Measurements from ENCODE around the gene TMEM8B.
A peak's percentile ranks its signal among the peaks of the same experiment; 100 is the strongest.

The TMEM8B gene

DNA sequence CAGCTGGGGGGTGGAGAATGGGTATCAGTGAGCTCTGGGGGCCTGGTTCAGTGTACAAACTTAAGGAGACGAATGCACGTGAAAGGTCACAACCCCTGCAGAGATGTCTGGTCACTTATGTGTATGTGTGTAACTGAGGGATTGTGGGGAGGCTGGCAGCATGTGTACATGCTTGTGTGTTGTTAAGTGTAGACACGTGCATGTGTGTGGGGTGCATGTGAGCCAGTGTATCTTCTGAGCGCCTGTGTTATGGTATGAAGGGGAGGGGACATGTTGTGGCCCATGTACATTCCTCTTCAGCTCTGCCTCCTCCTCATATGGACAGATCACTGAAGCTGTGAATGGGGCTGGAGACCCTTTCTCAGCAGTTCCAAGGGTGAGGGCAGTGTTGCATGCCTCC lies 2.0 kb downstream of the TMEM8B start:
- no peak overlapping the region for H3K4me3 ChIP-seq (ENCODE audit: low read length)
- TF ChIP-seq, protein P1, sequence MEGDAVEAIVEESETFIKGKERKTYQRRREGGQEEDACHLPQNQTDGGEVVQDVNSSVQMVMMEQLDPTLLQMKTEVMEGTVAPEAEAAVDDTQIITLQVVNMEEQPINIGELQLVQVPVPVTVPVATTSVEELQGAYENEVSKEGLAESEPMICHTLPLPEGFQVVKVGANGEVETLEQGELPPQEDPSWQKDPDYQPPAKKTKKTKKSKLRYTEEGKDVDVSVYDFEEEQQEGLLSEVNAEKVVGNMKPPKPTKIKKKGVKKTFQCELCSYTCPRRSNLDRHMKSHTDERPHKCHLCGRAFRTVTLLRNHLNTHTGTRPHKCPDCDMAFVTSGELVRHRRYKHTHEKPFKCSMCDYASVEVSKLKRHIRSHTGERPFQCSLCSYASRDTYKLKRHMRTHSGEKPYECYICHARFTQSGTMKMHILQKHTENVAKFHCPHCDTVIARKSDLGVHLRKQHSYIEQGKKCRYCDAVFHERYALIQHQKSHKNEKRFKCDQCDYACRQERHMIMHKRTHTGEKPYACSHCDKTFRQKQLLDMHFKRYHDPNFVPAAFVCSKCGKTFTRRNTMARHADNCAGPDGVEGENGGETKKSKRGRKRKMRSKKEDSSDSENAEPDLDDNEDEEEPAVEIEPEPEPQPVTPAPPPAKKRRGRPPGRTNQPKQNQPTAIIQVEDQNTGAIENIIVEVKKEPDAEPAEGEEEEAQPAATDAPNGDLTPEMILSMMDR (conservative IDR thresholded peaks at IDR 0.05; ENCODE audit: low read depth, low read length): no peak
- DNase-seq (ENCODE audit: low read depth): no peak

DNA sequence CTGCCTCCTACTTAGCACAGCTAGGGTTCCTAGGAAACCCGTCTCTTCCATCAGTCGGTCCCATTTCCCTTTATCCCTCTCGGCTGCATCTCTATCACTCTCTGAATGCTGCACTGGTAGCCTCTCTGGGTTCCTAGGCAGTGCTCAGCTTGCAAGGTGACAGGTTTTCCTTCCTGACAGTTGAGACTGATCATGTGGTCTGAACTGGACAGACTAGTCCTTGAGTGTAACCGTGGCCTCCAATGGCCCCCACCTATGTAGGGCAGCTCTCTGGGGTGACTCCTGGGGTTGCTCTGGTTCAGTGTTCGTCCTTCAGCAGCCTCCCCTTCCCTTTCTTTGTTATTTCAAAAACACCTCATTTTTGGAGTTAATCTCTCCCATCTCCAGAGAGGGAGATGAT lies 3.8 kb downstream of the TMEM8B start:
- no peak for DNase-seq (ENCODE audit: low read depth)
- H3K4me3 ChIP-seq (ENCODE audit: low read length): no peak overlapping the region

DNA sequence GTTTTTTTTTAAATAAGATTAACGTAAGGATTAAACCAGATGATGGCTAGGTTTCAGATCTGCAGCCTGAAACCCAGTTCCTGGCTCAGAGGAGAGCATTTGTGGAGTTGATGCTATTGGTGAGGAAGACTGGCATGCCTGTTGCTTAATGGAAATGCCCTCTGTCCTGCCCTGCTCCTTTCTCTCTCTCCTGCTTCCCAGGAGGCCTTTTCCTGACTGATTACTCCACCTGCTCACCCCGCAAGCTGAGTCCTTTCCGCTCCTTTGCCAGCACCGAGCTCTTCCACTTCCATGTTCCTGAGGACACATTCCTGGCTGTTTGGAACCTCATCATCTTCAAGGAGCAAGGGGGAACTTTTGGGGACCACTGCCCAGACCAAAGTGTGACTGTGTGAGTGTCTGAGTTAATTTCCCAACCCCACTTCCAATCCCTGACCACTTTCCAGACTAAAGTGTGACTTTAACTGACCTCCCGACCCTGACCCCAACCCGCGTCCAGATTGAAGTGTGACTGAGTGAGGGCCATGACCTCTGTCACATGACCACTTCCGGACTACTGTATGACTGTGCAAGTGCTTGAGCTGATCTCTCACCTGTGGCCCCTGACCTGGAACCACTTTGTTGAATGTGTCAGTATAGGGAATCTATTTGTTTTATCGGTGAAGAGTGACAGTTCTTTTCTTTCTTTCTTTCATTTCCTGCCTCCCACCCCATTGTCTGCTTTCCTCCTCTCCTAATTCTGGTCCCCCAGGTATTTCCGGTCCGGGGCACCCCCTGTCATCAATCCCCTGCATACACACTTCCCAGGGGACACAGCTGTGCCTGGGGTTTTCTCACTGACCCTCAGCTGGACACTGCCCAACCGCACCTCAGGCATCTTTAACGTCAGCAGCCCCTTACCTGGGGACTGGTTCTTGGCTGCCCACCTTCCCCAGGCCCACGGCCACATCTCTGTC lies 5.5 kb downstream of the TMEM8B start:
- TF ChIP-seq, protein P1 (conservative IDR thresholded peaks at IDR 0.05; ENCODE audit: low read depth, low read length): no peak
- no peak overlapping the region for H3K4me3 ChIP-seq (ENCODE audit: low read length)
- no peak for DNase-seq (ENCODE audit: low read depth)

More for the DNA sequence above, 3.8 kb downstream of the TMEM8B start:
- TF ChIP-seq, protein P1 (conservative IDR thresholded peaks at IDR 0.05; ENCODE audit: low read depth, low read length): no peak

DNA sequence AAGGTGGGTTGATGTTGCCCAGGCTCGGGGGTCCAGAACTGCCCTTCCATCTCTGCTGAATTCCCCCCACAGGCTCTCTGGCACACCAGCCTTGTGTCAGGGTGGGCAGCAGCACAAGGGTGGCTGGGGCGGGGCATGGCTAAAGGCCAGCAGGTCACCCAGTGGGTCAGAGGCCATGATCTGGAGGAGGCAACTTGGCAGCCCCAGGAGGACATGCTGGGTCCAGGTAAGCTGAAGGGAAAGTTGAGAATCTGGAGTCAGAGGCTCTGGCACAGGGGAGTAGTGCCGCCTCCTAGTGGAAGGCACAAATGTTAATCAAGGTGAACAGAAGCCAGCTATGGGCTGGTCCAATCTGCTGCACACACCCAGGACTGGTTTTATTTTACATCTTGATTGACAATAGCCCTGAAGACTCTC lies 6.2 kb downstream of the TMEM8B start:
- TF ChIP-seq, protein P1 (conservative IDR thresholded peaks at IDR 0.05; ENCODE audit: low read depth, low read length): peak; percentile 44

DNA sequence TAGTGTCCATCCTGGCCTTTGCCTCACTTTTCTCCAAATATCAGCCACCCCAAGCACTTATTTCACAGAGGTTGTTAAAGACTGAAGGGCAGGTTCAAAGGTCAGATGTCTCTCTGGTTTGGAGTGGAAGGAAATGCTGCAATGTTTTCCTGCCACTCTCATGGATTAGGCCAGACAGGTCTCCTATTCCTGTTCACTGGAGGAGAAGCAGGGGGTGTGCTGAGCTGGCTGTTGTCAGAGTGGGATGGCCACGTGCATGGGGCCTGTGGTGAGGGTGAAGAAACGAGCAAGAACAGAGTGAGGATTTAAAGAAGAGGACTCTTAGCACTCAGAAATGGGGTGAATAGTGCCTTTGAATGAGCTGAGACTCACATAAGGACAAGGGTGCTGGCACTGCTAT lies 6.7 kb downstream of the TMEM8B start:
- no peak for DNase-seq (ENCODE audit: low read depth)
- H3K4me3 ChIP-seq (ENCODE audit: low read length): no peak overlapping the region
- TF ChIP-seq, protein P1 (conservative IDR thresholded peaks at IDR 0.05; ENCODE audit: low read depth, low read length): no peak

More for the DNA sequence above, 6.2 kb downstream of the TMEM8B start:
- H3K4me3 ChIP-seq (ENCODE audit: low read length): no peak overlapping the region
- DNase-seq (ENCODE audit: low read depth): no peak

DNA sequence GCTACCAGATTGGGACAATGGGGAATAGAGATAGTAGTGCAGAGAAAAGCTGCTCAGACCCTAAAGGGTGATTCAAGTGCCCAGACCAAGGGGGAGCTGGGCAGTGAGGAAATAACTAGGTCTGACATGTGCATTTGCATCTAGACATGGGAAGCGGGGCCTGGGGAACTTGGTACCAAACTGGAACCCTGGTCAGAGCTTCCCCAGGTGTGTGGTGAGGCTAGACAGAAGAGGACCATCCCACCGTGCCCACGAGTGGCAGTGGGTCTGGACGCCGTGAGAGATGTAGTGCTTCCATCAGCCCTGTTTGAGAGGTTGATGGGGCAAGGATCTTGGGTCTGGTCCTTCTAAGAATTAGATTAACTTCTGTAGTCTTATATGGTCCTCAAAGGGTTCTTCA lies 7.6 kb downstream of the TMEM8B start:
- H3K4me3 ChIP-seq (ENCODE audit: low read length): no peak overlapping the region
- DNase-seq (ENCODE audit: low read depth): no peak
- TF ChIP-seq, protein P1 (conservative IDR thresholded peaks at IDR 0.05; ENCODE audit: low read depth, low read length): no peak

DNA sequence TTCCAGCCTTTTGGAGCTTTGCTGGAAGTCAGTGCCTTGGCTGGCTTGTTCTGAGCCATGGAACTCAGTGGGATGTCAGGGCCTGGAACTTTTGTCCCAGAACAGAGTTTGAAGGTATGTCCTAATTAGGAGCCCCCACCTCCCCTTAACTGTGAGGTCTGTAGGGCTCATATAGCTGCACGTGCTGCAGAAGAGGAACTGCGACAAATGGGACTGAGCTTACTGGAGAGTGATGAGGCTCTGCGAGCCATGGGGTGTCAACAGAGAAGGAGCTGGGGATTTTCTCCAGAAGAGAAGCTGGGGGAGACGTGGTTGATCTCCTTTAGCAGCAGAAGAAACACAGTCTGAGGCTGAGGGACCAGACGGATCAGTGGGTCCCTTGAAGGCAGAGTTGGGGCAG lies 10.9 kb downstream of the TMEM8B start:
- DNase-seq (ENCODE audit: low read depth): no peak
- TF ChIP-seq, protein P1 (conservative IDR thresholded peaks at IDR 0.05; ENCODE audit: low read depth, low read length): no peak

More for the DNA sequence above, 10.9 kb downstream of the TMEM8B start:
- no peak overlapping the region for H3K4me3 ChIP-seq (ENCODE audit: low read length)

All from retinal pigment epithelial cell (primary cell).